NCI-H2227 (cell line): ENCODE data around the gene DPEP2.
"Not testable (repeated sequence)": the region's sequence is repeated elsewhere in the genome, so short reads cannot be mapped to it uniquely, and the experiment has no call there.

ENCODE experiments used
- DNase-seq: peaks from one replicate; lab custom pipeline; 2025; ENCODE audit not compliant: unreplicated experiment; lab: John Stamatoyannopoulos, UW

DPEP2 gene

DNA sequence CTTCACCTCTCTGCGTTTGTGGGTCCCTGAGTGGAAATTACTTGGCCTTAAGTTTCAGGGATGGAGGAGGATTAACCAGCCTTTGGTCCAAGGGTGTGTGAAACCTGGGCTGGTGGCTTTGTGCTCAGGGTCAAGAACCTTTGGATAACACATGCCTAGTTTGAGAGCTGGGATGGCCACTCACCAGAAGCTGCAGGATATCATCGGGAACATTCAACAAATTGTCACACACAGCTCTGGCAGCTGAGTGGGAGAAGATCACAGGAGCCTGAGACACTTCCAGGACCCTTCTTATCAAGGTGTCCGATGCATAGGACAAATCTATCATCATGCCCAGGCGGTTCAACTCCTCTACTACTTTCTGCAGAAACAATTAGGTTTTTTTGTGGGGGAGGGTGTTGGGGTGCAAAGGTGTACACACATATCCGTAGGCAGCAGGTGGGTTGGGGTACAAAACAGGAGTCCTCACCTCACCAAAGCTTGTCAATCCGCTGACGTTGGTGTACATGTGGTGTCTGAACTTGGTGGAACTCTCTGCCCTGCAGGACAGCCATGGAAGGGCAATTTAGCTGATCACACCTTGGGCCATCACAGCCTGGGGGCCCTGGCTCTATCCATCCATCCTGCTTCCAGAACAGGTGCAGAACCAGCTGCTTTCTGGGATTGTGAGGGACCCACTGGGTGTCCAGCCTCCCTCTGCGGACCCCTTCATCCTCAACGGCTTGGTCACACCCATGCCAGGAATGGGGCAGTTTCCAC is 21.6 kb downstream of the DPEP2 start:
- DNase-seq = no peak

DNA sequence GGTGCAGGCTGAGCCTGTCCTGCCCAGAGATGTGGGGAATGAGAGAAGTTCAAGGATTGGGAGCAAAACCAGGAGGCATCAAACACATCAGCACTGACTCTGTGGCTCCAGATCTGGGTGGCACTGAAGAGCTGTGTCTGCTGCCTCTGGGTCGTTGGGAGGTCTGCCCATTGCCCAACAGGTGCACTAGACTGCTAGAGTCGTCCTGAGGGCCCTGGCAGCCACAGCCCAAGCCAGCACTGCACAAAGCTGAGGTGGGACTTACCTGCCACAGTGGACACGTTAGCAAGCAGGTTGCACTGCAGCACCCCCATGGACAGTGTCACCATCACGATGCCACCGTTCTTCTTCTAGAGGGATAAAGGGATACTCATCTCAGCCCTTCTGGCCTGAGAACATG is 22.3 kb downstream of the DPEP2 start:
- no peak for DNase-seq

DNA sequence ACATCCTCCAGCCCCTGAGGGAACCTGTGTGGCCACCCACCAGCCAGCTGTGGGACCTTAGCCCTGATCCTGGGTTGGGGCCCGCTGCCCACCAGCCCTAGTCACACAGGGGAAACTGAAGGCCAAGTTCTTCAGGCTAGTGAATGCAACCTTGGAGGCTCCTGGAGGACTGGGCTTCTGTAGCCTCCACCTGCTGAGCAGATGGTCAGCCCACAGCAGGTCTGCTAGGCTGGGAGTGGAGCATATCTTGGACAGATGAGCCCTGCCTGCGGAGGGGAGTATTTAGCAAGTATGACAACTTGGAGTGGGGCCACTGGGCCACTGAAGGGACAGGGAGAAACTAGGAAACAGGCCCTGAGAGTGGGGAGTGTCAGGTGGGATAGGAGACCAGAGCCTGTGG is 23.1 kb downstream of the DPEP2 start:
- no peak for DNase-seq

DNA sequence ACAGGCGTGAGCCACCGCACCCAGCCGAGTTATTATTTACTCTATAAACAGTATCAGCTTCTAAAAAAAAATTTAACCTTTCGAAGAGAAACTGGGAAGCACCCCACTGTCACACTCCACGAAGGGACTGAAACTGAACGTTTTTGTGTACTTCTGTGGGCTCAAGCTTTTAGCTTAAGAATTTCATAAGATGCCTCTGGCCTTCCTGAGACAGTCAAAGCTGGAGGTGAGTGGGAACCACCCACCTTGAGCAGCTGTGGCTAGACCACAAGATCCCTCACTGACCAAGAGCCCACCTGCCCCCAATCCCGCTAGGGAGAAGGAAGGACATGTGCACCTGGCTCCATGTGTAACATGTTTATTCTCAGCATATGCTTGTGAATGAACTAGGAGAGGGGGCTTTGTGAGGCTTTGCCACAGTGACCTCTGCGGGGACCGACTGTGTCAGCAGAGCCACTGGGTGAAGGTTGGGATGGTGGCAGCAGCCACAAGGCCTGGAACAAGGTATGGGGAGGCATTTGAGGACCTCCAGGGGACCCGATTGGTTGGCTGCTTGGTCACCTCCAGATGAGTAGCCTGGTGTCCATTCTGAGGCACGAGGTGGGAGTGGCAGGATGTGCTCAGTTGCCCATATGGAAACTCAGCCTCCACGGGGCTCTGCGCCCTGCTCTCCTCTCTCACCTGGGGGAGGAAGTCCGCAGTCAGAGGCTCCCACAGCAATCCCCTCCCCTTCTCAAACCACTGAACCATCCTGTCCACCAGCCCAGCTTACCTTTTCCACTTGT is 23.8 kb downstream of the DPEP2 start:
- DNase-seq = no peak

DNA sequence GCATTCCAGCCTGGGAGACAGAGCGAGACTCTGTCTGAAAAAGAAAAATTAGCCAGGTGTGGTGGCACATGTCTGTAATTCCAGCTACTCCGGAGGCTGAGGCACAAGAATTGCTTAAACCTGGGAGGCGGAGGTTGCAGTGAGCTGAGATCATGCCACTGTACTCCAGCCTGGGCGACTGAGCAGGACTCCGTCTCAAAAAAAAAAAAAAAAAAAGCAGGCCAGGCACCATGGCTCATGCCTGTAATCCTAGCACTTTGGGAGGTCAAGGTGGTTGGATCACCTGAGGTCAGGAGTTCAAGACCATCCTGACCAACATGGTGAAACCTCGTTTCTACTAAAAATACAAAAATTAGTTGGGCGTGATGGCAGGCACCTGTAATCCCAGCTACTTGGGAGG is 27.0 kb downstream of the DPEP2 start:
- DNase-seq = not testable (repeated sequence)

DNA sequence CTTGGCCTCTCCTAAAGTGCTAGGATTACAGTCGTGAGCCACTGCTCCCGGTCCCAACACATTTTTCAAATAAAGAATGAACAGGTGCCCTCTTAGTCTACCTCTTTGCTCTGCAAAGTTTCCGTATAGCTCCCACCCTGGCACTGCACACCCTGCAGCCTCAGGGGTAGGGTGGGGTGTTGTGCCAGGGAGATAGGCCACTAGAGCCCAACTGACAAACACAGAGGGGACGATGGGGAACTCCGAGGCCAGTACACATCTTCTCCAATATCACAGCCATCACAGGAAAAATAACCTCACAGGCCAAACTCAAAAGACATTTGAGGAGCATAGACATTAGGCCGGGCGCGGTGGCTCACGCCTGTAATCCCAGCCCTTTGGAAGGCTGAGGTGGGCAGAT is 28.2 kb downstream of the DPEP2 start:
- no peak for DNase-seq

DNA sequence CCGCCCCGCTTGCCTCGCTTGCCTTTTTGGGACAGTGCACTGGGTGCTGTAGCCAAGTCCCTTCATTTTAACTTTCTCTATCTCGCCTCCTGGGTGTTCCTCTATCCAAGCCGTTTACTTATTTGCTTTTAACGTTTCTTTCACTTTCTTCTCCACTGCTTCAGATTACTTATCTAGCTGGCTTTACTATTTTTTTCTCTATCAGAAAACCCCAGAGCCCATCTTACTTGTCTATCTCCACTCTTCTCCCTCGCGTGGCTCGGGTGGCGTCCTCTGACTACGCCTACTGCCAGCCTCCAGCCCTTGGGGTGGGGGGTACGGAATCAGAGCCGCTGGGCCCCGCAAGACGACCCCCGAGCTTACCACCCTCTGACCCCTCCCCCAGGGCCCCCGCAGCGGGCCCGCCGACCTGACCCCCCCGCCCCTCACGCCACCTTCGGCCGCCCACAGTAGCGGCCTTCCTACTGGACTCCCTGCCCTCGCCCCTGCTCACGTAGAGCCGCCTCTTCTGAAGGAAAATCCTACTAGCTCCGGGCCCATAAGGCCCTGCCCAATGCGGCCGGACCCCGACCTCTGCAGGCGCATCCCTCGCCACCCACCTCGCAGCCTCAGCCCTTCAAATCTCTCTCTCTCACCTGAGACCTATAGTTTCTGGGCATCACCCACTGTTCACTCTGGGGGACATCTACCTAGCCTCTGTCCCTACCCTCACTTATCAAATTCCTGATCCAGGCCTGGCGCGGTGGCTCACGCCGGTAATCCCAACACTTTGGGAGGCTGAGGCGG is 29.8 kb downstream of the DPEP2 start:
- no peak for DNase-seq

DNA sequence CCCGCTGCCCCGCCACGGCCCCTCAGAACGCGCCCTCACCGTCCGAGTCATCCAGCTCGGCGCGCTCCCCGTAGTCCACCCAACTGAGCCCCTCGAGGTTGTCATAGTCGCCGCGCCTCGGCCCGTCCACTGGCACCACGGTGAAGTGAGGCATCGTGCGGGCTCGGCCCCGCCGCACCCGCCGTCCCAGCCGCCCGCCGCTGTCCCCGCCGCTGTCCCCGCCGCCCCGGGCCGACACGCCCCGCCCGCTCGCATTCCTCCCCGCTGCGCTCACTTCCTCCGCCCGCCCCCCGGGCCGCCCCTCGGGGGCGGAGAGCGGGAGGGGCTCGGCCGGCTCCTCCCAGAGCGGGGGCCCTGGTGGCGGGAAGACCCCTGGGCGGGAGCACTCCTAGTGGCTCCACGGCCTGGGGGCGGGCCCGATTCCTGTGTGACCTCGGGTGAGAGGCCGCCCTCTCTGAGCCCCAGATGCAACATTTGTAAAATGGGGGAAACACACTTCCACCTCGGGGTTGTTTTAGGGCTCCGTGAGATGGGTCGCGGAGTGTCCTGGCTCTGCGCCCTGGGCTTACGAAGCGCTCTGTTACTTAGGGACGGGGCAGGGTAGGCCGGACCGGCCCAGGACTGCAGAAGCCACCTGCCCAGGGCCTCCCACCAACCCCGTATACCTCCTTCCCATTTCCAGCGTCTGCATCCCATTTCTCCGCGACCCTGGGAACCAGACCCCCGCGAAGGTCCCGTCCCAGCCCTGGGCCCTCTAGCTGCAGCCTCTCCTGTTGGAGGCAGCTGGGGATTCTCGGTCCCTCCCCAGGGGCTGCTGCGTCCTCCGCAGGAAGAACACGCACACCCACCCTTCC is 30.7 kb downstream of the DPEP2 start, which contains the start of gene SLC12A4:
SLC12A4 (minus strand) TSS at position 238 of the 854 bp plus-strand sequence; CDS start at position 154, 84 bp downstream.
- DNase-seq = peak; percentile 82

DNA sequence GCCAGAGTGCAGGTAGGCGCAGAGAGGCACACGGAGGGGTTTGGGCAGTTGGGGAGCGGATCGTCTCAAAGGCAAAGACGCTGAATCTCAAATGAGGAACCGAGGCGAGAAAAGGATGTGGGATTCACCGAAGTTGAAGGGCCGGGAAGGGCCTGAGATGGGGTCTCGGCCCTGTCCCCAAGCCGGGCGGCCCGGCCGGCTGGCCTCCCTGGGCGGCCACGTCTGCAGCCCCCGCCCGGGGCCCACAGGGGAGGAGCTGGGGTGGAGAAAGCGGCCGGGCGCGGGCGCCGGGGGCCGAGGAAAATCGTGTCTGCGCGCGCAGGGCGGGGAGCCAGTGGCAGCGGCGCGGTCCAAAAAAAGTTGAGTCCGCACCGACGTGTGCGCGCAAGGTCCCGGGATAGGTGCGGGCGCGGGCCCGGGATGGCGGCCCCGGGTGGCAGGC is 31.3 kb downstream of the DPEP2 start:
- peak; percentile 20 for DNase-seq

DNA sequence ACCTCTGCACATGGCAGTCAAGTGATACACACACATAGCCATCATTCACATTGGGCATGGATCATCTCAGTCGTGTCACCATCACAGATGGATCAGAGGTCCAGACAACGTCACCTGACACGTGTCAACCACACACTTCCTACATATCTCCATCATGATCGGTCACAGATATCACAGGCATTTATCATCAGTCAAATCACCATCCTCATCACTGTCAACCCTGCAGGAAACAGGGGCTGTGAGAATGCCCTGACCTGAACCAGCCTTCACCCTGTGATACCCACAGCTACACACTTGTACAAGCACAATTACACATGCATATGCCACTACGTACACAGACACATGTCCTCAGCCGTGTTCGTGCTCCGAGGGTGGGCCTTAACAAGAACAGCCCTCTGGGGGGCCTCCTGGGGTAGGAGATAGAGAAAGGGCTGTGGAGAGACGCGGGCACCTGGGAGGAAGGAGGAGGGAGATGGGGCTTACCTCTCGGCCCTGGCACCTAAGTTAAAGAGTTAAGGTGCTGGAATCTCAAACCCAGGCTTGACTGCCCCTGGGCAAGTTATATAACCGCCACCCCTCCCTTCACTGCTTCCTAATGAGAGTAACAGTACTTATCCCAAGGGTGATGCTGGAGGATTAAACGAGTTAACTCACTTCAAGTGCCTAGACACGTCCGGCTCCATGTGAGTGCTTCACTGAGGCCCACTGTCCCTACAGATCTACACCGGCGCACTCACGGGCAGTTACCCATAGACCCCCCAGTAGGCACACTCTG is 31.9 kb downstream of the DPEP2 start:
- DNase-seq = no peak

DNA sequence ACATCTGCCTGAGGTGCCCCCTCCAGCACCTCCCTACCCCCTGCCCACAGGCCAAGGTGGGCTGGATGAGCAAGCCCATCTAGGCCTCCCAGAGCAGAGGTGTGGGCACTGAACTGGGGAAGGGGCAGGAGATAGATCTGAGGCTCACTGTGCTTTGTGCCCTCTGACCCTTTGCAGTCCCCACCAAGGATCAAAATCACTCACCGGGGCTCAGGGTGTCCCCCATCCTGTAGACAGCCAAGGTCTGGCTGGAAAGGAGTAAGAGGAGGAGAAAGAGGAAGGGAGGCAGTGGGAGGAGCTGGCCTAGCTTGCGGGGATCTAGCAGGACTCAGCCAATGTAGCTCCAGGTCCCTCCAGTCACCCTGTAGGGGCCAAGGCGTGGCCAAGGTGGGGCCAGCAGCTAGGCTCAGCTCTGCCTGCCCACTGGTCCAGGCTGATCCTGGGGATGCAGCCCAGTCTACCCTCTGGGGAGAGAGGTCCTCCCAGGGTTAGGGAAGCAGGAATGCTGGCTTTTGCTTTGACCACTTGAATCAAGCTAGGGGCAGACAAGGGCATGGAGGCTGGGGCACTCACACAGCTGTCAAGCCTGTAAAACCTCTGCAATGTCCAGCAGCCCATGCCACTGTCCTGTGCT is 32.6 kb downstream of the DPEP2 start:
- DNase-seq = no peak

DNA sequence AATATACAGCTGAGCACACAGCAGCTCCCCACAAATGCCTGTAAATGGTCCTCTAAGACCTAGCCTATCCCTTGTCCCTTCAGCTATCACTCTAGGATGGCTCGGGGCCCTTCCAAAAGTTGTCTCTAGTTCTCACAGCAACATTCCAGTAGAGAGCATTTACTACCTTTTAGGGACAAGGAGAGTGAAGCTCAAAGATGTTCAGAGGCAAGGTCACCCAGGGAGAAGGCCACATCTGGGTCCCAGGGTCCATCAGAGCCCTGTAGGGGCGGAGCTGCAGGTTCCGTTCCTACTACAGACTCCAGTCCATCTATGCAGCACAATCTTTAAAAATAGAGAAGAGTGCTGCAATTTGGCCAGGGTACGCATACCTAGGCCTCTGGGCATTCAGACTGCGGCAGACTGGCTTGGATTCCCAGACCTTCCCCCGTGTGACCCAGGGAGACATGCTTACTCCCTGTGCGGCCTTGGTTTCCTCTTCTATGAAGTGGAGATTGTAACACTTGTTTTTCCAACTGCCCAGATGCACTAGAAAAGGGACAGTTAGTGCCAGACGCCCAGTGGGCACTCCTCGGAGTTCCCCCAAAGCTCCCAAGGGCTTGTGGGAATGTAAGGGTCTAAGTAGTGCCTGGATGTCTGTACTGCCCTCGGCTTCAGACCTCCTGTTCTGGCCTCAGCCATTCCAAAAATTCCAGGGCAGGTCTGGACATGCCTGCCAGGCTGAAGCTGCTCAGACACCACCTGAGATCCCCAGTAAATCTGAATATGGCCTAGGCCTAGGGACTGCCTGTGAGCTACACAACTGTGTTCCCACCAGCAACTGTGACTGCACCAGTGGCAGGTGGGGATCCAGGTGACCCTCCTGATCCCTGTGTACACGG is 33.4 kb downstream of the DPEP2 start:
- no peak for DNase-seq

DNA sequence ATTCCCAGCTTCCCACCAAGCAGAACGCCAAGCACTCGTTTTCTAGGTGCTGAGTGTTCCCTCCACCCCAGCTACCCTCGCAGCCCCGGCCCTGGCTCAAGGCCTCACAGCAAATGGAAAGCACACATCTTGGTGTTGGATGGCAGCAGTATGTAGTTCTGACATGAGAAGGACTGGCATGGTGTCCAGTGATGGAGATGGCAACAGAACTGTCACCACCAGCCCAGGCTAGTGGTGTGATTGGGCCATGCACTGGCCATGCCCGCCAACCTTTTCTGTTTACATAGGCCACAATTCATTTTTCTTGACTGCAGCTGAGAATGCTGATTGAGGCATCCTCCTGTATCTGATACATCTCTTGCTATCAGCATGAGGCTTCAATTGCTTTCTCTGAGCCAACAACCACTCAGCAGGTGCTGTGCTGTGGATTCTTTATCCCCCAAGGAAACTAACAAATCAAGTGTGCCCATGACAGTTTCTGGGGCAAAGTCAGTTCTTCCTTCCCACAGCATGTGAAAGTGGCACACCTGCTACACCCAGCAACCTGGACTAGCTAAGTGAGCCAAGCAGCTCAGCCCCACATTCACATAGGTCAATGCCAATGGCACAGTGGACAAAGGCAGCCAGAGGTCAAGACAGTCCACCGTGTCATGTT is 34.7 kb downstream of the DPEP2 start:
- DNase-seq = no peak

DNA sequence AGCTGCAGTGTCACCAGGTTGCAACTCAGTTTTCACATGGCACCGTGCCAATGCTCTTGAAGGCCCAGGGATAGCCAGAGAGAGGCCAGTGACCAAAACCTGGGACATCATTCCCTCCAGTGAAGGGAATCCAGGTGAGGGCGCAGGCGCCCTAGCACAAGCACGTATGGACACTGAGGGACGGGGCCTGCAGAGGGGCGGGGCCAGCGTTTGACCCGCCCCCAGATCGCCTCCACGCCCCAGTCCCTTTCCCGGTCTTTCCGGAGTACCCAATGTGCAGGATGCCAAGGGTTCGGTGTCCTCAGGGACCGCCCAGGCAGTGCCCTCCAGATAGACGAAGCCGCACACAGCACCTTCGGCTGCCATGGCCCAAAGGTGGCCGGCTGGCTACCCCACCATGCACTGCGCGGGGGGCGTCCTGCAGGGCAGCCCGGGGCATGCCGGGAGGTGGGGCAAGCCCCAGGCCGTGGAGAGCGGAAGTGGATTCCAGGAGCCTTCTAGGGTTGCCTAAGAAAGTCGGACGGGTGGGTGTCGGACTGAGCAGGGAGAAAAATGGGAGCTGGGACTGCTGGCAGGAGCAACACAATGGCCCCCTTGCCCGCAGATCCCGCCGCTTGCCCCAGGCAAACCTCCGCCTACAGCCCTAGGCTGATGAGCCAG is 35.5 kb downstream of the DPEP2 start:
- DNase-seq = no peak

DNA sequence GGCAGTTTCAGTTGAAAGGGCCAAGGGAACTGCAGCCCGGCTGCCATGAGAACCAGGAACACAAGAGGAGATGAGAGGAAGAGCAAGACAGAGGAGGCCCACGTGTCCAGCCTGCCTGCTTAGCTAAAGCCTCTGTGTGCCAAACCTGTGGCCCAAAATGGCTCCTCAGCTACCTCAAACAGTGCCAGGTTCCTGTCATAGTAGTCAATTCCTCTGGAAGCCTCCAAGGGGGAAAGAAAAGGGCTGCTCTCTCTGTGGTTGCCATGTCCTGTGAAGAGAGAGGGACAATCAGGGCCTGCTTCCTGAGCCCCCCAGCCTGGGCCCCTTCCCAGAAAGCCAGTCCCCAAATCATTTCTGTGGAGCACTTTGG is 36.0 kb downstream of the DPEP2 start:
- DNase-seq = no peak

DNA sequence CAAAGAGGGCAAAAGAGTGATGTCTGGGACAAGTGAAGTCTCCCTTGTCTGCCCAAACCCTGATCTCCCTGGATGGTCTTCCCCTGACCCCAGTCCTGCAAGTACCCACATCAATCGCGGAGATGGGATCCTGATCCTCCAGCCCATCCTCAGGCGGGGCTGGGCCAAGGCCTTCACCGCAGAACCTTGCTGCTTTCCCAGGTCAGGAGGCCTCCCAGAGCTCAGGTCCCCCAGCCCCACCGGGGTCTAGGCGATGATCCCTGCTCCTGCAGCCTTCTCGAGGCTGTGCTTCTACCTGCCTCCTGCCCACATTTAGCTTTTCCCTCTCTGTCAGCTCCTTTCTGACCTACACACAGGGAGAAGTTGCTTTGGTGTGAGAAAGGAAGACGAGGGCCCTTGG is 37.1 kb downstream of the DPEP2 start:
- DNase-seq = no peak

DNA sequence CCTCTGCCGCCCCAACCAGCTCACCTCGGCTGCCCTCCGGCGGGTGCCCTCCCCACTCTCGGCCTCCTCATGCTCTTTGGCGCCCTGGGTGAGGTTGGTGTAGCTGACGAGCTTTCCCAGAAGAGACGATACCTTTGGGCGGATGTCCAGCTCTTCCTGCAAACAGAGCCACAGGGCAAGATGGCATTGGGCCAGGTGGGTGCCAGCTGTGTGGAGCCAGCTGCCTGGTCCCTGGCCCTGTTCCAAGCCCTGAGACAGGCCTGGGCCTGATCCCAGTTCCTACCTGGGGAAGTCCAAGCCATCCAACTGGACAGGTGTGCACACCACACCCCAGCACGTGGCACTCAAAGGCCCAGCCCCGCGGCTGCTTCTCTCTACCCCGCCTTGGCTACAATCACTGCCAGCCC is 37.7 kb downstream of the DPEP2 start:
- DNase-seq = no peak
